GM12873 (cell line): ENCODE data around the gene APLF.

Source experiments
- CTCF ChIP-seq: IDR thresholded peaks from 2 replicates; pipeline ENCODE4 v1.5.1; 2012; ENCODE audit warnings: low read depth, mild to moderate bottlenecking, moderate library complexity, low read length, control low read depth; ENCODE audit not compliant: insufficient read depth; ENCODE audit errors: missing control alignments

Gene APLF

GRCh38 chr2:68458981-68459380 is 8.4 kb upstream of the APLF start:
- TF ChIP-seq CTCF, result no peak

DNA sequence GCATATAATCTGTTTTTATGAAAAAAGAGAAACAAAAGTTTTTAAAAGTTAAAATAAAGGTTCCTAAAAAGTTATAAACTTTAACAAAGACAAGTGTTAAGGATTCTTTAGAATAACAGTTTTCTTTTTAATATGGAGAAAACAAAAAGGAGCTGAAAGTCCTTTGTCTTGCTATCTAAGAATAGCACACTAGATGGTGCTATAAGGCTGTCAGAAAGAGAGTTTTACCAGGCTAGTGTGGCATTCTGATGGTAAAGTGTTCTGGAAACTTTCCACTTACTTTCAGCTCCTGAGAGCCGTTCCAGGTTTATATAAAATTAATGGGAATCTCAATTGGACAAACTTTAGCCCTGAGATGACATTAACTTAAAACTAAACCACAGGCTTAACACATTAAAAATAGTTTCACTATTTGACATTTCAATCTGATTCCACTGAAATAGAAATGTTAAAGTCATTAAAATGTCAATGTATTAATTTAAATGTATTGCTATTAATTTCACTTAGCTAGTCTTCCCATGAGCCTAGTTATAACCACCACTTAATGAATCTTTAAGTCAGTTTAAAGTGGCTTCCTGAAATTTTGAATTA is 4.0 kb upstream of the APLF start:
- TF ChIP-seq CTCF, result peak; percentile 71

DNA sequence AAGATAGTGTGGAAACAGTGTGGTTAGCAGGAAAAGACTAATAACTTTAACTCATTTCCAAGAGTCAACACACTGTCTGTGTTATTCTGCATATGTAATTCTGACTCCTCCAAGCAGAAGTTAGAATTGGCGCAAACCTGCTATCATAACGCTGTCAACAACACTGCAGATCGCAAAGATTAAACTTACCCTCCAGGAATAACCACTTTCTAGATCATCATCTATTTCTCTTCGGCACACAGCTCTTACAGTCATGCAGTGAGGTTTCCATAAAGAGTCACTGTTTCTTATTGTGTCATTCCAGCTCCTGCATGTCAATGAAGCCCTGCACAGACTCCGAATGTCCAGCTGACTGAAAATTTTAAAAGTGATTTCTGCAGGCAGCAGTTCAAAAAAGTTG is 2.7 kb upstream of the APLF start:
- no peak for TF ChIP-seq CTCF

- TF ChIP-seq CTCF, result no peak
Measured at GRCh38 chr2:68465081-68465916, 2.1 kb upstream of the APLF start.

DNA sequence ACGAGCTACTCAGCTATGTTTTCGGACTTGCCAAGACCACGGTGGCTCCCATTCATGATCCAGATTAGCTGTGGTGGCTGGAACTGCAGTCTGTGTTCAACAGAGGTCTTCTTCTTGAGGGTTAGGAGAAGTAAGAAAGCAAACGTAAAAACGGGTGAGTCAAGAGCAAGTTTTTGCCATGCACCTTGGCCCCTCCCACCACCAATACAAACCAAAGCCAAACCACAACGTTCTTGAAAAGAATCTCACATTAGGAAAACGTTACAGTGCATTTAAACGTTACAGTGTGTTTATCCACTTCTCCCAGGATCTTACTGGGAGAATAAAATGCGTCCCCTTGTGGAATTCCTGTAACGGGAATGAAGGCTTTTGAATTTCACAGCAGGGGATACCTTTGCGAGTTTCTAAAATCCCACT is 1.0 kb upstream of the APLF start:
- TF ChIP-seq CTCF, result no peak

DNA sequence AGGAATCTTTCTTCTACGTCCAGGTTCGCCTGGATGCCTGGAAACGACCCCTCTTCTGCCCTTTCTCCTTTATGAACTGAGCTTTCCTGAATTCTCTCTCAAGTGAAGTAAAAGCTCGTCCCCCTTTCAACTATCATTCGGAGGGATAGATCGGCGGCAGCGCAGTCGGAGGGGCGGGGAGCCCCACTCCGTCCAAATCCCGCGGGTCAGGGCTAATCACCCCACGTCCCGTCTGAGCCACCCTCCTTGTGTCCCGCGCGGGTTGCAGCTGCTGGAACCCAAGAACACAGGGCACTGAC is 658 bp upstream of the APLF start:
- no peak for TF ChIP-seq CTCF

DNA sequence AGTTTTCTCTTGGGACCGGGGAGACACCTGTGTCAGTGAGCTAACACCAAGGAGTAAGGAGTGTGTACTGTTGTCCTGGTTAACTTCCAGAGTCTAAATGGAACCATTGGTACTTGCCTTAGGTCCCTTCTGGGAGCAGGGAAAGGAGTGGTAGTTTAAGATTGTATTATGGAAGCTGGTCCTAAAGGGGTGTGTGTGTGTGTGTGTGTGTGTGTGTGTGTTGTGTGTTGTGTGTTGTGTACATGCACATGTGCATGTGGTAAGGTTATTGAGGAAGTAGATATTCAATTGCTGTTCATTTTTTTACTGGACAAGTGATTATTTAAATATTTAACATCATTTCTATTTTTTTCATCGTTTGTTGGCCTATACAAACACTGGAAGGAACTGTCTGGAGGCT is 1.4 kb downstream of the APLF start:
- no peak for TF ChIP-seq CTCF
